GM23338 (cell line): Measurements from ENCODE around the gene PTP4A1. TPM values are rescaled to one million over a fixed set of nuclear protein-coding genes. Genes with fewer than 3 reads are reported as not detected.
A peak's percentile ranks its signal among the peaks of the same experiment; 100 is the strongest.

ENCODE experiments used
- ATAC-seq: fragments of 200-7000 bp; cut with Tn5 transposase; 3 replicates; pipeline ENCODE4 v1.9.1; 2020
- DNase-seq: peaks from one replicate; pipeline ENCODE4 v3.0.0-alpha.2; 2015; ENCODE audit warnings: low spot score
- H2AFZ ChIP-seq: fragments of 200-600 bp; sonication (generic); 2 replicates; pipeline ENCODE4 v1.8.0; 2016; ENCODE audit warnings: antibody characterized with exemption, mild to moderate bottlenecking, moderate library complexity
- H3F3A ChIP-seq: fragments of 200-600 bp; sonication (generic); replicated peaks from 2 replicates; pipeline ENCODE4 v1.8.0; 2017; ENCODE audit warnings: antibody characterized with exemption, mixed run types, low read depth
- H3K27ac ChIP-seq: fragments of 200-600 bp; sonication (generic); 2 replicates; pipeline ENCODE4 v1.6.1; 2016; ENCODE audit warnings: low read depth
- H3K27me3 ChIP-seq: fragments of 200-600 bp; sonication (generic); 2 replicates; pipeline ENCODE4 v1.8.0; 2016; ENCODE audit warnings: mild to moderate bottlenecking, mixed run types, moderate library complexity; ENCODE audit not compliant: insufficient read depth
- H3K36me3 ChIP-seq: fragments of 200-600 bp; sonication (generic); 2 replicates; pipeline ENCODE4 v1.8.0; 2016; ENCODE audit warnings: mild to moderate bottlenecking; ENCODE audit not compliant: insufficient read depth
- H3K4me1 ChIP-seq: fragments of 200-600 bp; sonication (generic); 2 replicates; pipeline ENCODE4 v1.8.0; 2016; ENCODE audit warnings: mild to moderate bottlenecking, moderate library complexity; ENCODE audit not compliant: insufficient read depth
- H3K4me2 ChIP-seq: fragments of 200-600 bp; sonication (generic); 2 replicates; pipeline ENCODE4 v1.7.1; 2017; ENCODE audit warnings: mixed run types
- H3K4me3 ChIP-seq: fragments of 200-600 bp; sonication (generic); 2 replicates; pipeline ENCODE4 v1.6.1; 2016; ENCODE audit warnings: mixed run types
- H3K79me2 ChIP-seq: fragments of 200-600 bp; sonication (generic); replicated peaks from 2 replicates; pipeline ENCODE4 v1.8.0; 2017; ENCODE audit warnings: mild to moderate bottlenecking; ENCODE audit not compliant: insufficient read depth
- H3K9me2 ChIP-seq: fragments of 200-600 bp; sonication (generic); 2 replicates; pipeline ENCODE4 v1.8.0; 2017; ENCODE audit not compliant: insufficient read depth
- H4K20me1 ChIP-seq: fragments of 200-600 bp; sonication (generic); replicated peaks from 2 replicates; pipeline ENCODE4 v1.8.0; 2017; ENCODE audit warnings: mild to moderate bottlenecking; ENCODE audit not compliant: insufficient read depth
- H3K27ac Mint-ChIP-seq: 2 replicates; pipeline ENCODE4 v1.8.0; 2020; ENCODE audit warnings: inconsistent platforms, mild to moderate bottlenecking, moderate library complexity, mixed read lengths
- H3K27me3 Mint-ChIP-seq: 3 replicates; pipeline ENCODE4 v1.8.0; 2022; ENCODE audit warnings: low read depth, mild to moderate bottlenecking, moderate library complexity, mixed read lengths, inconsistent platforms; ENCODE audit not compliant: insufficient read depth, poor library complexity
- H3K36me3 Mint-ChIP-seq: 3 replicates; pipeline ENCODE4 v1.8.0; 2021; ENCODE audit warnings: low read depth, mild to moderate bottlenecking, inconsistent platforms, moderate library complexity, mixed read lengths
- H3K4me1 Mint-ChIP-seq: 3 replicates; pipeline ENCODE4 v1.8.0; 2020; ENCODE audit warnings: mild to moderate bottlenecking, inconsistent platforms, mixed read lengths
- H3K4me3 Mint-ChIP-seq: 3 replicates; pipeline ENCODE4 v1.8.0; 2021; ENCODE audit warnings: moderate library complexity, mild to moderate bottlenecking, inconsistent platforms, mixed read lengths
- H3K9me3 Mint-ChIP-seq: 3 replicates; pipeline ENCODE4 v1.8.0; 2020; ENCODE audit warnings: moderate library complexity, mild to moderate bottlenecking, inconsistent platforms, mixed read lengths
- EZH2 ChIP-seq: fragments of 200-600 bp; sonication (generic); IDR thresholded peaks from one replicate; pipeline ENCODE4 v1.8.0; 2017; ENCODE audit warnings: antibody characterized with exemption, mild to moderate bottlenecking, low read depth; ENCODE audit not compliant: unreplicated experiment
- ZNF114 ChIP-seq: fragments of 250-450 bp; sonication (Bioruptor Pico); IDR thresholded peaks from 2 replicates; pipeline ENCODE4 v1.5.0; 2020; ENCODE audit warnings: mild to moderate bottlenecking, moderate library complexity
- ZNF331 ChIP-seq: fragments of 250-450 bp; sonication (Bioruptor Pico); IDR thresholded peaks from 2 replicates; pipeline ENCODE4 v1.5.0; 2020; ENCODE audit warnings: low read depth, mild to moderate bottlenecking, moderate library complexity
- polyA plus RNA-seq: library from polyadenylated mRNA; unstranded; fragments of >200 nt; fragmentation: Nextera tagmentation; extraction: Ambion mirVana; gene quantifications from 2 replicates; pipeline ENCODE4 v1.2.1, GENCODE V29; 2016
- total RNA-seq: library from RNA; depleted of rRNA; stranded (reverse); fragments of >200 nt; shearing (Covaris generic); gene quantifications from 2 replicates; pipeline ENCODE4 v1.2.3, GENCODE V29; 2014
- TF ChIP-seq, protein P1 (sequence below): fragments of 250-450 bp; sonication (Bioruptor Pico); IDR thresholded peaks from 2 replicates; pipeline ENCODE4 v1.5.0; 2020; ENCODE audit warnings: mild to moderate bottlenecking, moderate library complexity
- TF ChIP-seq, protein P2 (sequence below): IDR thresholded peaks from 2 replicates; pipeline ENCODE4 v1.6.1; 2016; ENCODE audit warnings: antibody characterized with exemption

PTP4A1 gene
- total and polyA plus RNA-seq, 2 experiments from 2014 or later: 99.0 to 102 TPM

DNA sequence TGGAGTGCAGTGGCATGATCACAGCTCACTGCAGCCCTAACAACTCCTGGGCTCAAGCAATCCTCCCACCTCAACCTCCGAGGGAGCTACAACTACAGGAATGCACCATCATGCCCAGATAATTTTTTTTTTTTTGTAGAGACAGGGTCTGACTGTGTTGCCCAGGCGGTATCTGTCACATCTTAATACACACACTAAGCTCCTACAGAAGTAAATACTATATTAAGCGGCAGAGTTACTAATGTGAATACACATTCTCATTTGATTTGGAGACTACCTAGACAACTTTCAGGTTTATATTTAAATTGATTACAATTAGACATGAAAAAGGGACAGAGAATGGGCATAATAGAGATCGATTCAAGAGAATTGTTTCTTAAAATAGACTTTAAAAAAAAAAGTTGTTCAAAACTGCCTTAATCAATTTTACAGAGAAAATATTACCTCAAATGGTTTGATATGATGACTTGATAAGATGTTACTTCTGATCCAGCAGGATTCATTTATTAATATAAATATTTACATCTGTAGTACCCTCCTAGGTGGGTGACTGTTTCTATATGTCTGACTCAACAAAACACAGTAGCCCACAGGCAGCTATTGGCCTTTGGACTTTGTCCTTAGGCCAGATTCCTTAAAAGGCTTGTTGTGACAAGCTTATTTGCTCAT is 7.1 kb upstream of the PTP4A1 start (continued):
- TF ChIP-seq, protein P1, sequence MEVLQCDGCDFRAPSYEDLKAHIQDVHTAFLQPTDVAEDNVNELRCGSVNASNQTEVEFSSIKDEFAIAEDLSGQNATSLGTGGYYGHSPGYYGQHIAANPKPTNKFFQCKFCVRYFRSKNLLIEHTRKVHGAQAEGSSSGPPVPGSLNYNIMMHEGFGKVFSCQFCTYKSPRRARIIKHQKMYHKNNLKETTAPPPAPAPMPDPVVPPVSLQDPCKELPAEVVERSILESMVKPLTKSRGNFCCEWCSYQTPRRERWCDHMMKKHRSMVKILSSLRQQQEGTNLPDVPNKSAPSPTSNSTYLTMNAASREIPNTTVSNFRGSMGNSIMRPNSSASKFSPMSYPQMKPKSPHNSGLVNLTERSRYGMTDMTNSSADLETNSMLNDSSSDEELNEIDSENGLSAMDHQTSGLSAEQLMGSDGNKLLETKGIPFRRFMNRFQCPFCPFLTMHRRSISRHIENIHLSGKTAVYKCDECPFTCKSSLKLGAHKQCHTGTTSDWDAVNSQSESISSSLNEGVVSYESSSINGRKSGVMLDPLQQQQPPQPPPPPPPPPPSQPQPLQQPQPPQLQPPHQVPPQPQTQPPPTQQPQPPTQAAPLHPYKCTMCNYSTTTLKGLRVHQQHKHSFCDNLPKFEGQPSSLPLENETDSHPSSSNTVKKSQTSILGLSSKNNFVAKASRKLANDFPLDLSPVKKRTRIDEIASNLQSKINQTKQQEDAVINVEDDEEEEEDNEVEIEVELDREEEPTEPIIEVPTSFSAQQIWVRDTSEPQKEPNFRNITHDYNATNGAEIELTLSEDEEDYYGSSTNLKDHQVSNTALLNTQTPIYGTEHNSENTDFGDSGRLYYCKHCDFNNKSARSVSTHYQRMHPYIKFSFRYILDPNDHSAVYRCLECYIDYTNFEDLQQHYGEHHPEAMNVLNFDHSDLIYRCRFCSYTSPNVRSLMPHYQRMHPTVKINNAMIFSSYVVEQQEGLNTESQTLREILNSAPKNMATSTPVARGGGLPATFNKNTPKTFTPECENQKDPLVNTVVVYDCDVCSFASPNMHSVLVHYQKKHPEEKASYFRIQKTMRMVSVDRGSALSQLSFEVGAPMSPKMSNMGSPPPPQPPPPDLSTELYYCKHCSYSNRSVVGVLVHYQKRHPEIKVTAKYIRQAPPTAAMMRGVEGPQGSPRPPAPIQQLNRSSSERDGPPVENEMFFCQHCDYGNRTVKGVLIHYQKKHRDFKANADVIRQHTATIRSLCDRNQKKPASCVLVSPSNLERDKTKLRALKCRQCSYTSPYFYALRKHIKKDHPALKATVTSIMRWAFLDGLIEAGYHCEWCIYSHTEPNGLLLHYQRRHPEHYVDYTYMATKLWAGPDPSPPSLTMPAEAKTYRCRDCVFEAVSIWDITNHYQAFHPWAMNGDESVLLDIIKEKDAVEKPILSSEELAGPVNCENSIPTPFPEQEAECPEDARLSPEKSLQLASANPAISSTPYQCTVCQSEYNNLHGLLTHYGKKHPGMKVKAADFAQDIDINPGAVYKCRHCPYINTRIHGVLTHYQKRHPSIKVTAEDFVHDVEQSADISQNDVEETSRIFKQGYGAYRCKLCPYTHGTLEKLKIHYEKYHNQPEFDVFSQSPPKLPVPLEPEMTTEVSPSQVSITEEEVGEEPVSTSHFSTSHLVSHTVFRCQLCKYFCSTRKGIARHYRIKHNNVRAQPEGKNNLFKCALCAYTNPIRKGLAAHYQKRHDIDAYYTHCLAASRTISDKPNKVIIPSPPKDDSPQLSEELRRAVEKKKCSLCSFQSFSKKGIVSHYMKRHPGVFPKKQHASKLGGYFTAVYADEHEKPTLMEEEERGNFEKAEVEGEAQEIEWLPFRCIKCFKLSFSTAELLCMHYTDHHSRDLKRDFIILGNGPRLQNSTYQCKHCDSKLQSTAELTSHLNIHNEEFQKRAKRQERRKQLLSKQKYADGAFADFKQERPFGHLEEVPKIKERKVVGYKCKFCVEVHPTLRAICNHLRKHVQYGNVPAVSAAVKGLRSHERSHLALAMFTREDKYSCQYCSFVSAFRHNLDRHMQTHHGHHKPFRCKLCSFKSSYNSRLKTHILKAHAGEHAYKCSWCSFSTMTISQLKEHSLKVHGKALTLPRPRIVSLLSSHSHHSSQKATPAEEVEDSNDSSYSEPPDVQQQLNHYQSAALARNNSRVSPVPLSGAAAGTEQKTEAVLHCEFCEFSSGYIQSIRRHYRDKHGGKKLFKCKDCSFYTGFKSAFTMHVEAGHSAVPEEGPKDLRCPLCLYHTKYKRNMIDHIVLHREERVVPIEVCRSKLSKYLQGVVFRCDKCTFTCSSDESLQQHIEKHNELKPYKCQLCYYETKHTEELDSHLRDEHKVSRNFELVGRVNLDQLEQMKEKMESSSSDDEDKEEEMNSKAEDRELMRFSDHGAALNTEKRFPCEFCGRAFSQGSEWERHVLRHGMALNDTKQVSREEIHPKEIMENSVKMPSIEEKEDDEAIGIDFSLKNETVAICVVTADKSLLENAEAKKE (CRISPR knock-in tag): no peak
- no peak for TF ChIP-seq ZNF114
- no peak for TF ChIP-seq ZNF331 (CRISPR knock-in tag)
- TF ChIP-seq, protein P2, sequence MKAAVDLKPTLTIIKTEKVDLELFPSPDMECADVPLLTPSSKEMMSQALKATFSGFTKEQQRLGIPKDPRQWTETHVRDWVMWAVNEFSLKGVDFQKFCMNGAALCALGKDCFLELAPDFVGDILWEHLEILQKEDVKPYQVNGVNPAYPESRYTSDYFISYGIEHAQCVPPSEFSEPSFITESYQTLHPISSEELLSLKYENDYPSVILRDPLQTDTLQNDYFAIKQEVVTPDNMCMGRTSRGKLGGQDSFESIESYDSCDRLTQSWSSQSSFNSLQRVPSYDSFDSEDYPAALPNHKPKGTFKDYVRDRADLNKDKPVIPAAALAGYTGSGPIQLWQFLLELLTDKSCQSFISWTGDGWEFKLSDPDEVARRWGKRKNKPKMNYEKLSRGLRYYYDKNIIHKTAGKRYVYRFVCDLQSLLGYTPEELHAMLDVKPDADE: no peak

DNA sequence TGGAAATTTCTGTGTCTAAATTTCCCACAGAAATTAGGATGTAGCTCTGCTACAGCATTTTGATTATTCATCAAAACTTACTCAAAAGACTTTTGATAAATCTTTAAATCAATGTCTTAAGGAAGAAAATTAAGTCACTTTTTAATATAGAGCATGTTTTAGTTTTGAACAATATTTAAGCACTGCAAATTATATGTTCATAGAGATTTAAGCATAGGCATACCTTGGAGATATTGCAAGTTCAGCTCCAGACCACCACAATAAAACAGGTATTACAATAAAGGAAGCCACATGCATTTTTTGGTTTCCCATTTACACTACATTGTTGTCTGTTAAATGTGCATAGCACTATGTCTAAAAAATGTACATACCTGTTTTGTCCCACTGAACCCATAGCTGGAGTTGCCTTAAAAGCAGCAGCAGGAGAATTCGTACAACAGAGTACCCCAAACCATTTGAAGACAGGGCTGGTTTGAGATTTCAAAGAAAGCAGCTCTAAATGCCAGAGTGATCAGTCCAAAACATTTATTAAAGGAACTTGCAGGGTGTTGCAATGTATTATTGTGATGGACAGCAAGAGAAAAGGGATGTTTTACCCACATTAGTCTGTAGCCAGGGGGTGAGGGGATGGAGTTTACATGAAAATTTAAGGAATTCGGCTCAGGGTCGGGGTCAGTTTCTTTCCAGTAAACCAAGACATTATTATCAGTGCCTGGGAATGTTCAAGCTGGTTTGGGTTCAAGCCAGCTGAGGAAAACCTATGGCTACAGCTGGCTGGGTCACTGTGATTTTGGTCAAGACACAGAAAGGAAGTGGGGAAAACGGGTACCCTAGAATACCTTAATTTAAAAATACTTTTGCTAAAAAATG is 6.3 kb upstream of the PTP4A1 start:
- Histone ChIP-seq H4K20me1 (no peaks in the 10 kb centered on the region), H3K9me2 (no peaks in the 10 kb centered on the region), H3F3A (no peaks in the 10 kb centered on the region), H3K79me2 (no peaks in the 10 kb centered on the region), H2AFZ (peak overlapping the region; percentile 15; the same call in 1 of the 2 replicates), H3K27me3 (no peaks in the 10 kb centered on the region), H3K4me2 (peak overlapping the region; percentile 19; the same call in 1 of the 2 replicates), H3K4me3 (no peak overlapping the region), H3K36me3 (no peaks in the 10 kb centered on the region), H3K4me1 (peaks cover 16% of the 10 kb centered on the region; the same call in 1 of the 2 replicates), H3K27ac (no peak overlapping the region)
- Mint-ChIP-seq H3K27me3 (peaks cover 2% of the 10 kb centered on the region), H3K4me1 (peaks cover 11% of the 10 kb centered on the region; the same call in 2 of the 3 replicates), H3K4me3 (no peak overlapping the region), H3K27ac (peak overlapping the region; percentile 53; the same call in 1 of the 2 replicates), H3K36me3 (peaks cover 5% of the 10 kb centered on the region; the same call in 1 of the 3 replicates), H3K9me3 (peaks cover 11% of the 10 kb centered on the region; the same call in 2 of the 3 replicates)
- DNase-seq: peak; percentile 15
- no peak for ATAC-seq
- TF ChIP-seq ZNF114 (no peak), EZH2 (no peak)
- TF ChIP-seq, protein P1 (CRISPR knock-in tag): no peak
